ENCODE data around the gene SLC35F3. TPM values are rescaled to one million over a fixed set of nuclear protein-coding genes. Genes with fewer than 3 reads are reported as not detected.
"Not testable (repeated sequence)": the region's sequence is repeated elsewhere in the genome, so short reads cannot be mapped to it uniquely, and the experiment has no call there.

Gene SLC35F3
- total and polyA plus RNA-seq, 4 donors = 3.5 to 13.5 (median 11.9) TPM

DNA sequence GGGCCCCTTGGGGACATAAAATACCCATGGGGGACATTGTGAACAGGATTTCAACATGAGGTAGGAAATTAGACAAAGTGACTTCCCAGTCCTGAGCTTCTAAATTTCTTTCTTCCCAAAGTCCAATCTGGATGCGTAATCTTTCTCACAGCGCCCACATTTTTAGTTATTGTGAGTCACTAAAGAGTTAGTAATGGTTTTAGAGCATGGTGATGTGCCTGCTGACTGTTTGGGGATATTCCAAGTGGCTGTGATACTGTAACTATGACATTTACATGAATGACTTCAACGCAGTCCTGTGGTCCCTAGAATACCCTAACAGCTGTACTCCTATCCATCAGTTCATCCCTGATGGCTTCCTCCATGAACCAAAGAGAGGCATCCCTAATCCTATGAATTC is 244.7 kb downstream of the SLC35F3 start:
- WGBS (ENCODE audit: insufficient coverage) = 67% methylated on average over 1 of the region's 3 CpGs
- H3K4me1 ChIP-seq (ENCODE audit: control insufficient read depth, insufficient read depth, low read length) = no peaks in the 10 kb centered on the region
- no peaks in the 10 kb centered on the region for H3K9me3 ChIP-seq (ENCODE audit: control insufficient read depth, insufficient read depth, low read length)
- DNase-seq (ENCODE audit: low read depth in 4 of 6, low spot score in 6 of 6) = no peak
- no peak overlapping the region for H3K4me3 ChIP-seq (ENCODE audit: low read depth, low read length)
- no peak overlapping the region for H3K27ac ChIP-seq (ENCODE audit: low read depth, low read length)
- H3K36me3 ChIP-seq (ENCODE audit: control insufficient read depth, insufficient read depth, low read length) = no peaks in the 10 kb centered on the region
- H3K27me3 ChIP-seq (ENCODE audit: control insufficient read depth, insufficient read depth, low read length) = no peaks in the 10 kb centered on the region

DNA sequence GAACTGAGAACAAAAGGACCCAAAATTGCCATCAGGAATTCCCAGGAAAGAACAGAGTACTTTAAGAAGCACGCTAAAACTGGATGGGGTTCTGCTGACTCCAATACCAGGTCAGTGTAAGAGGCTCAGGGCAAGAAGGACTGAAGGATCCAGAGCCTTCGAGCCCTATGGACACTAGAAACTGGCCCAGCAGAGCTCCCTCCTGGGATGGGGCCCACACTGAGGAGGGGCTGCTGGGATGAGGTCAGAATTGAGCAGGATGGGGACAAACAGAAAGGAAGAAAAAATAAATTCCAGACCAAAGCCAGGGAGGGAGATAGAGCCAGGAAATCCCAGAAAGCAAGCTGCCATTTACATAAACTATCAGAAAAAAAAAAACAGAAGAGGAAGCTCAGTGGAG is 246.4 kb downstream of the SLC35F3 start:
- Histone ChIP-seq H3K4me3 (ENCODE audit: low read depth, low read length) (no peak overlapping the region), H3K36me3 (ENCODE audit: control insufficient read depth, insufficient read depth, low read length) (no peaks in the 10 kb centered on the region), H3K27me3 (ENCODE audit: control insufficient read depth, insufficient read depth, low read length) (no peaks in the 10 kb centered on the region), H3K9me3 (ENCODE audit: control insufficient read depth, insufficient read depth, low read length) (no peaks in the 10 kb centered on the region), H3K4me1 (ENCODE audit: control insufficient read depth, insufficient read depth, low read length) (no peaks in the 10 kb centered on the region), H3K27ac (ENCODE audit: low read depth, low read length) (no peak overlapping the region)
- DNase-seq (ENCODE audit: low read depth in 4 of 6, low spot score in 6 of 6) = no peak
- WGBS (ENCODE audit: insufficient coverage) = 73% methylated on average over 2 of the region's 2 CpGs

DNA sequence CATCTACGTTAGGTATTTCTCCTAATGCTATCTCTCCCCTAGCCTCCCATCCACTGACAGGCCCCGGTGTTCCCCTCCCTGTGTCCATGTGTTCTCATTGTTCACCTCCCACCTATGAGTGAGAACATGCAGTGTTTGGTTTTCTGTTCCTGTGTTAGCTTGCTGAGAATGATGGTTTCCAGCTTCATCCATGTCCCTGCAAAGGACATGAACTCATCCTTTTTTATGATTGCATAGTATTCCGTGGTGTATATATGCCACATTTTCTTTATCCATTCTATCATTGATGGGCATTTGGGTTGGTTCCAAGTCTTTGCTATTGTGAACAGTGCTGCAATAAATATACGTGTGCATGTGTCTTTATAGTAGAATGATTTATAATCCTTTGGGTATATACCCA is 247.9 kb downstream of the SLC35F3 start:
- H3K9me3 ChIP-seq (ENCODE audit: control insufficient read depth, insufficient read depth, low read length); H3K27ac ChIP-seq (ENCODE audit: low read depth, low read length); H3K4me1 ChIP-seq (ENCODE audit: control insufficient read depth, insufficient read depth, low read length); H3K4me3 ChIP-seq (ENCODE audit: low read depth, low read length); DNase-seq (ENCODE audit: low read depth in 4 of 6, low spot score in 6 of 6); H3K27me3 ChIP-seq (ENCODE audit: control insufficient read depth, insufficient read depth, low read length); H3K36me3 ChIP-seq (ENCODE audit: control insufficient read depth, insufficient read depth, low read length): not testable (repeated sequence)
- WGBS (ENCODE audit: insufficient coverage) = 100% methylated on average over 1 of the region's 4 CpGs

DNA sequence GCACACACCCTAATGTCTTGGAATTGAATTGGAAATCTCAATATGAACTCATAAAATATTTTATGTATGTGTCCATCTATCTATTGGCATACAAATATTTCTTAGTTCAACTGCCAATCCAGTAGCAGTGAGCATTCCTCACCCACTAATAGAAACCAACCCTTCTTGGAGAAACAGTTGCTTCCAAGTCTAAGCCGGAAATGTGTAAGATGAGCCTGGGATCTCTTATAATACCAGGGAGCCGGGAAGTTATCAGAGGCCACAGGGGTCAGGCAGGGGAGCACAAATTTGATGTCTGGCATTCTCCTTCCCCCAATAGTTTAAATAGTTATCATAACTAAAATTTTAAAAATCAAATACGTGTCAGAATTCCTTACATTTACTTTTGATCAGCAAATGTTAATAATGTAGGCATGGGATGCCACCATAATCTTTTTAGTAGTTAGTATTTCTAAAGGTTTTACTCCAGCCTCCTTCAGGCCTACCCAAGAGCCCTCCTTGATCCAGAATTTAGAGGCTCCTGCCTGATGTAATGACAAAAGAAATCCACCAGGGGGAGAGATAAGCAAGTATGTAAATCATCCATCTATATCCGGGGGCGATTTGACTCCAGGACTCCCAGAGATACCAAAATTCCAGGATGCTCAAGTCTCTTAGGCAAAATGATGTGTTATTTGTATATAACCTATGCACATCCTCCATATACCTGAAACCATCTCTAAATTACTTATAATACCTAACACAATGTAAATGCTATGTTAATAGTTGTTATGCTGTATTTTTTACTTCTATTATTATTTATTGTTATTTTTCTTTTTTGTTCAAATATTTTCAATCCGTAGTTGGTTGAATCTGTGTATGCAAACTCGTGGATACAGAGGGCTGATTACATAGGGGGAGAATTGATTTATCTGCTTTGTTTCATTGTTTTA is 250.1 kb downstream of the SLC35F3 start:
- Histone ChIP-seq H3K27me3 (ENCODE audit: control insufficient read depth, insufficient read depth, low read length) (no peaks in the 10 kb centered on the region), H3K27ac (ENCODE audit: low read depth, low read length) (no peak overlapping the region), H3K9me3 (ENCODE audit: control insufficient read depth, insufficient read depth, low read length) (no peaks in the 10 kb centered on the region), H3K36me3 (ENCODE audit: control insufficient read depth, insufficient read depth, low read length) (no peaks in the 10 kb centered on the region), H3K4me3 (ENCODE audit: low read depth, low read length) (no peak overlapping the region), H3K4me1 (ENCODE audit: control insufficient read depth, insufficient read depth, low read length) (no peaks in the 10 kb centered on the region)
- peak in 5 of 6 donors; percentile 17 to 84 (median 48) for DNase-seq (ENCODE audit: low read depth in 4 of 6, low spot score in 6 of 6)
- 60% methylated on average over 1 of the region's 7 CpGs for WGBS (ENCODE audit: insufficient coverage)

DNA sequence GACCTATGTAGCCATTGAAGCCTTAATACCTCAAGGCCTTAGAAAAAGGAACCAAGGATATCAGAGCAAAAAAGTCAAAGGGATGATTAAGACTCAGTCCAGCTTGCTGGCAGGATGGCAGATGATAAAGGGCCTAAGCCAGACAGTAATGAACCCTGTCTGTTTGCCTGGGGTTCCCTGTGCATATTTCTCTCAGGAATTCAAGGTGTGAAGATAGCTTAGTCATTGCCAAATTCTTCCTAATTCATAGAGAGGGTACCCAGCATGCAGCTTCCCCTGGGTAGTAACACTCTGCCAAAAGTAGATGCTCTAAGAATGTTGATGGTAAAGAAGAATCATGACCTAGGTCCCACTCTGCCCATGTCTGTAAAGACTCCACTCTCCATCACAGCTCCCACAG is 258.2 kb downstream of the SLC35F3 start:
- Histone ChIP-seq H3K27ac (ENCODE audit: low read depth, low read length) (no peak overlapping the region), H3K4me3 (ENCODE audit: low read depth, low read length) (no peak overlapping the region), H3K4me1 (ENCODE audit: control insufficient read depth, insufficient read depth, low read length) (no peaks in the 10 kb centered on the region)

DNA sequence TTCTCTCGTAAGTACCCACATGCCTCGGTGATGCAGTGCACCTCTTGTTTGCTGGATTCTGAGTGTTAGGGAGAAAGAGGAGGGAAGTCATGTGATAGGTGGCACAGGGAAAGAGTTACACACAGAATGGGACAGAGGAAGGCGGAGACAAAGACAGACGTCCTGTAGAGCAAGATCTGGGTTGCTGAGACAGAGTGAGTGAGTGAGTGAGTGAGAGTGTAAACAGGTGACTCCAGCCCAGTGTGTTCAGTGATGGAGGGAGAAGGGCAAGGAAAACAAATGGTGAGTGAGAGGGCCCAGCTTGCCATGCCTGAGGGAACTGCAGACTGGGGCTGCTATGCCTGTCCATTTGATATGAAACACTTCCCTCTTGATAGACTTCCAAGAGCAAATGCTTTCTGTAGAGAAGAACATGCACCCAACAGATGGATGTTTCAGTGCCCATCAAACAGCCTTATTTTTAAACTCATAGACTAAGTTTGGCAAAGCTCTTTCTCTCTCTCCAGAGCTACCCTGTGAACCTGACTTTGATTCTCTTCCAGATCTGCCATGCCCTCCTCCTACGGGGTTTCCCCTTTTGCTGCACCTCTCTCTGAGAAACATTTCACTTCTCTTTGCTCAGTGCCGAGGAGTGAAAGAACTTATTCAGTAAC is 258.9 kb downstream of the SLC35F3 start:
- Histone ChIP-seq H3K36me3 (ENCODE audit: control insufficient read depth, insufficient read depth, low read length) (no peaks in the 10 kb centered on the region), H3K4me3 (ENCODE audit: low read depth, low read length) (no peak overlapping the region), H3K27me3 (ENCODE audit: control insufficient read depth, insufficient read depth, low read length) (no peaks in the 10 kb centered on the region), H3K27ac (ENCODE audit: low read depth, low read length) (no peak overlapping the region), H3K4me1 (ENCODE audit: control insufficient read depth, insufficient read depth, low read length) (peaks cover 5% of the 10 kb centered on the region), H3K9me3 (ENCODE audit: control insufficient read depth, insufficient read depth, low read length) (no peaks in the 10 kb centered on the region)
- DNase-seq (ENCODE audit: low read depth in 4 of 6, low spot score in 6 of 6) = peak in 1 of 6 donors; percentile 37
- WGBS (ENCODE audit: insufficient coverage) = 68% methylated on average over 4 of the region's 6 CpGs

More for the DNA sequence above, 258.2 kb downstream of the SLC35F3 start:
- Histone ChIP-seq H3K9me3 (ENCODE audit: control insufficient read depth, insufficient read depth, low read length) (no peaks in the 10 kb centered on the region), H3K36me3 (ENCODE audit: control insufficient read depth, insufficient read depth, low read length) (no peaks in the 10 kb centered on the region), H3K27me3 (ENCODE audit: control insufficient read depth, insufficient read depth, low read length) (no peaks in the 10 kb centered on the region)
- DNase-seq (ENCODE audit: low read depth in 4 of 6, low spot score in 6 of 6) = no peak

DNA sequence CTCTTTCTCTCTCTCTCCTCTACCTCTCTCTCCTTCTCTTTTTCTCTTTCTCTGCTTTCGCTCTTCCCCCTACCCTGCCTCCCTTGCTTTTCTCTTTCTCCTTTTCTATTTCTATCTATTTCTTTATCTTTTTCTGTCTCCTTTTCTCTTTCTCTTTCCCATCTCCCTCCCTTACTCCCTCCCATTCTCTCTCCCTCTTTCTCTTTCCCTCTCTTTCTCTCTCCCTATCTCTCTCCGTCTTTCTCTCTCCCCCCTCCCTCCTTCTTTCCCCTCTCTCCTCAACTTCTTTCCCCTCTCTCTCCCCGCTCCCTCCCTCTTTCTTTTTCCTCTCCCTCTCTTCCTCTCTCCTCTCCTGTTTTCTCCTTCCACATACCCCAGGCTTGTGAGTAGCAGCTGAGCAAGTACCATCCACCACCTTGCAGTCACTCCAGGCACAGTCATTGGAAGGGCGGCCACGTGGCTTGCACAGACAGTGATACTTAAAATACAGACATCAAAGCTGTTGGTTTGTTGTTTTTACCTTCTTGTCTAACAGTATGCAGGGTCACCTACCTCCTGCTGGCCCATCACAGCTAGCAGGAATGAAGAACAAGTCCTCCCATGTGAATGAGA is 259.7 kb downstream of the SLC35F3 start:
- no peak for DNase-seq (ENCODE audit: low read depth in 4 of 6, low spot score in 6 of 6)
- Histone ChIP-seq H3K36me3 (ENCODE audit: control insufficient read depth, insufficient read depth, low read length) (no peaks in the 10 kb centered on the region), H3K4me1 (ENCODE audit: control insufficient read depth, insufficient read depth, low read length) (peaks cover 9% of the 10 kb centered on the region), H3K4me3 (ENCODE audit: low read depth, low read length) (no peak overlapping the region), H3K9me3 (ENCODE audit: control insufficient read depth, insufficient read depth, low read length) (no peaks in the 10 kb centered on the region), H3K27ac (ENCODE audit: low read depth, low read length) (no peak overlapping the region), H3K27me3 (ENCODE audit: control insufficient read depth, insufficient read depth, low read length) (no peaks in the 10 kb centered on the region)
- WGBS (ENCODE audit: insufficient coverage) = 67% methylated on average over 5 of the region's 5 CpGs

DNA sequence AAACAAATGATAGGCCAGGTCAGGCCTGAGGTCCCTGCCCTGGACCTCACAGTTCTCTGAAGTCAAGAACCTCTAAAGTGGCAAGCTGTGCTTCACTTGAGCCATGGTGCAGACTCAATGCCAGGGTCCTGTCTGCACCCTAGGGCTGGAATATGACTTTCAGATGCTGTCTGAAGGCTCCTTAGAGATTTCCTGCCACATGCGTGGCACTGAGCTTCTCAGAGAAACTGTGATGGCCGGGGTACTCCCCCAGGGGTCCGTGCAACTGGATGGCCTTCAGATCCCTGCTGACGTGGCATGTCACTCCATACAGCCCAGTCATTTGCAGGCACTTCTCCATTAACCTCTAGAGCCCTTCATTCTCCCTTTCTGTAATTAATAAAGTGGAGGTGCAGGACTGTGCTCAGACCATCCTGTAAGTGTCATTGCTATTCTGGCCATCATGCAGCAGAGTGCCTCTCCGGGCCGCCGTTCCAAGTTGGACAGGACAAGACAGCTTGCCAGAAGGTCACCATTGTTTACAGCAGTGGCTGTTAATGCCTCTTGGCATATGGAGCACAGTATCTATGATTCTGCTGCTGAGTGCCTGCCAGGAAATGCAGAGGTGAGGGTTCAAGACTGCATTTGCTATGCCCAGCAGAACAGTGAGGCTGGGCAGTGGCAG is 263.7 kb downstream of the SLC35F3 start:
- H3K9me3 ChIP-seq (ENCODE audit: control insufficient read depth, insufficient read depth, low read length) = no peaks in the 10 kb centered on the region
- H3K36me3 ChIP-seq (ENCODE audit: control insufficient read depth, insufficient read depth, low read length) = no peaks in the 10 kb centered on the region
- 65% methylated on average over 7 of the region's 7 CpGs for WGBS (ENCODE audit: insufficient coverage)
- DNase-seq (ENCODE audit: low read depth in 4 of 6, low spot score in 6 of 6) = peak in 1 of 6 donors; percentile 7
- no peak overlapping the region for H3K4me3 ChIP-seq (ENCODE audit: low read depth, low read length)
- no peaks in the 10 kb centered on the region for H3K27me3 ChIP-seq (ENCODE audit: control insufficient read depth, insufficient read depth, low read length)
- peaks cover 15% of the 10 kb centered on the region for H3K4me1 ChIP-seq (ENCODE audit: control insufficient read depth, insufficient read depth, low read length)
- no peak overlapping the region for H3K27ac ChIP-seq (ENCODE audit: low read depth, low read length)

DNA sequence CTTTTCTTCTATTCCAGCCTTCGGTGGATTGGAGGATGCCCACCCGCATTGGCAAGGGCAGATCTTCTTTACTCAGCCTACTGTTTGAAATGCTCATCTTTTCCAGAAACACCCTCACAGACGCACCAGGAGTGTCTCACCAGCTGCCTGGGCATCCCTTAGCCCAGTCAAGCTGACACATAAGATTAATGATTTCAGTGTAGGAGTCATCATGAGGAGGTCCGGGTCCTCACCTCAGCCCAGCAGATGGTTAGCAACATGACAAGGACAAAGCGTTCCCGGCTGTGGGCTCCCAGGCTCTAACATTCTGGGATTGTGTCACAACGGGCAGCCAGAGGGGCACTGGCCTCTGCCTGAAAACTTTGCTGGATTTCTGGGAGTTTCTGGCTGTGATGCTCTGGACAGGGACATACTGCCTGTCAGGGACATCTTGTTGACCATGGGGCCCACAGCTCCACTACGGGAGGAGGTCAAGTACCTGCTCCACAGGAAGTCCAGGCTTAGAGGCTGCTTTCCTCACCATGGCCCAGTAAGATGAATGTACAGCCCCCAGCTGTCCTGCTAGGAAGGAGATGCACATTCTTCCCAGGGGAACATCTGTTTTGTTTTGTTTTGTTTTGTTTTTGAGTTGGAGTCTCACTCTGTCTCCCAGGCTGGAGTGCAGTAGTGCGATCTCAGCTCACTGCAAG is 264.8 kb downstream of the SLC35F3 start:
- Histone ChIP-seq H3K36me3 (ENCODE audit: control insufficient read depth, insufficient read depth, low read length) (no peaks in the 10 kb centered on the region), H3K27ac (ENCODE audit: low read depth, low read length) (no peak overlapping the region), H3K9me3 (ENCODE audit: control insufficient read depth, insufficient read depth, low read length) (no peaks in the 10 kb centered on the region), H3K27me3 (ENCODE audit: control insufficient read depth, insufficient read depth, low read length) (no peaks in the 10 kb centered on the region), H3K4me1 (ENCODE audit: control insufficient read depth, insufficient read depth, low read length) (peaks cover 19% of the 10 kb centered on the region), H3K4me3 (ENCODE audit: low read depth, low read length) (no peak overlapping the region)
- WGBS (ENCODE audit: insufficient coverage) = 86% methylated on average over 8 of the region's 9 CpGs
- DNase-seq (ENCODE audit: low read depth in 4 of 6, low spot score in 6 of 6) = no peak
